ENCODE results near the gene OR13C4. TPM values are rescaled to one million over a fixed set of nuclear protein-coding genes. Genes with fewer than 3 reads are reported as not detected.
"Not testable (repeated sequence)": the region's sequence is repeated elsewhere in the genome, so short reads cannot be mapped to it uniquely, and the experiment has no call there.

Gene OR13C4
- total and polyA plus RNA-seq, 2 donors from 2014 or later = not detected

DNA sequence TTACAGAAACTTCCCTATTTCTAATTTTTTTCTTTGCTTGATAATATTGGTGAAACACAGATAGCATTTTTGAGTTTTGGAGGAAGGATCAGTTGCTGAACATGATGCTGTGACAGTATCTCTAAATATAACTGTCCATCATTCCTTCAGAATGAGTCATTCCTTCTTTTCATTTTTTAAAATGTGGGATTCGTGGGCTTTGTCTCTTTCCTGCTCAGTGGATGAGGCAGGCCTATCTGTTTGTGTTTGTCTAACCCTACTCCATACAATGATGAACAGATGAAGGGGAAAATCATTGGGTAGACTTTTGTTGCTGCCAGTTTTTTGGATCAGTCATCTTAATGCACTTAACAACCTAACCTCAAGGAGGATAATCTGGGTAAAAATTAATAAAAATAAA, 26.3 kb upstream of the OR13C4 start:
- H3K4me3 ChIP-seq (ENCODE audit: low read length in 3 of 3) = no peak overlapping the region
- H3K9ac ChIP-seq (ENCODE audit: low read length in 3 of 3) = no peak overlapping the region
- intact Hi-C loops (cut with DNase I) = no loop called here
- H3K36me3 ChIP-seq (ENCODE audit: control insufficient read depth in 2 of 3, insufficient read depth in 3 of 3, low read length in 3 of 3) = no peaks in the 10 kb centered on the region
- no peaks in the 10 kb centered on the region for H3K4me1 ChIP-seq (ENCODE audit: control insufficient read depth in 2 of 3, insufficient read depth in 2 of 3, low read depth in 1 of 3, low read length in 3 of 3)
- no peak for TF ChIP-seq CTCF (IDR thresholded peaks at IDR 0.05; ENCODE audit: borderline replicate concordance, extremely low read depth, insufficient read depth)
- no peak overlapping the region for H3K27ac ChIP-seq (ENCODE audit: low read depth in 2 of 2, low read length in 2 of 2)
- FAIRE-seq = no peak
- DNase-seq = no peak
- H3K27me3 ChIP-seq (ENCODE audit: control insufficient read depth, insufficient read depth, low read length) = no peaks in the 10 kb centered on the region
- H3K9me3 ChIP-seq (ENCODE audit: control insufficient read depth in 2 of 3, insufficient read depth in 1 of 3, low read length in 3 of 3) = peaks cover 0 to 3% (median 0%) of the 10 kb centered on the region in 3 donors

DNA sequence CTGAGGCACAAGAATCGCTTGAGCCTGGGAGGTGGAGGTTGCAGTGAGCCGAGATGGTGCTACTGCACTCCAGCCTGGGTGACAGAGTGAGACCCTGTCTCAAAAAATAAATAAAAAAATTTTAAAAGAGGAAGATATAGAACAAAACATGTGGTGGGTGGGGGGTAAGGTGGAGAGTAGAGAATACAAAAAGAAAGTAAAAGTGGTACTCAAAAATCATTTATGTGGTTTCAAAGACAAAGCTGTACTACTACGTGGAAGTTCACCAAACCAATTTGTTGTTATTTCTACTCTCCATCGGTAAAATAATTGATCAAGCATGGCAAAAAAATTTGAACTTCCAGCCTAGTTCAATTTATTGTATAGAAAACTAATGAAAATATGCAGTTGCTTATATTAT, 17.6 kb upstream of the OR13C4 start:
- no peak for TF ChIP-seq CTCF (IDR thresholded peaks at IDR 0.05; ENCODE audit: borderline replicate concordance, extremely low read depth, insufficient read depth)
- Histone ChIP-seq H3K9ac (ENCODE audit: low read length in 3 of 3) (no peak overlapping the region), H3K9me3 (ENCODE audit: control insufficient read depth in 2 of 3, insufficient read depth in 1 of 3, low read length in 3 of 3) (no peaks in the 10 kb centered on the region), H3K4me3 (ENCODE audit: low read length in 3 of 3) (no peak overlapping the region), H3K36me3 (ENCODE audit: control insufficient read depth in 2 of 3, insufficient read depth in 3 of 3, low read length in 3 of 3) (no peaks in the 10 kb centered on the region), H3K27ac (ENCODE audit: low read depth in 2 of 2, low read length in 2 of 2) (no peak overlapping the region), H3K4me1 (ENCODE audit: control insufficient read depth in 2 of 3, insufficient read depth in 2 of 3, low read depth in 1 of 3, low read length in 3 of 3) (no peaks in the 10 kb centered on the region), H3K27me3 (ENCODE audit: control insufficient read depth, insufficient read depth, low read length) (no peaks in the 10 kb centered on the region)
- intact Hi-C loops (cut with DNase I) = no loop called here
- FAIRE-seq = no peak
- no peak for DNase-seq

- Histone ChIP-seq H3K27ac (ENCODE audit: low read depth in 2 of 2, low read length in 2 of 2) (no peak overlapping the region), H3K27me3 (ENCODE audit: control insufficient read depth, insufficient read depth, low read length) (no peaks in the 10 kb centered on the region), H3K4me1 (ENCODE audit: control insufficient read depth in 2 of 3, insufficient read depth in 2 of 3, low read depth in 1 of 3, low read length in 3 of 3) (no peaks in the 10 kb centered on the region), H3K36me3 (ENCODE audit: control insufficient read depth in 2 of 3, insufficient read depth in 3 of 3, low read length in 3 of 3) (no peaks in the 10 kb centered on the region), H3K9ac (ENCODE audit: low read length in 3 of 3) (no peak overlapping the region), H3K9me3 (ENCODE audit: control insufficient read depth in 2 of 3, insufficient read depth in 1 of 3, low read length in 3 of 3) (no peaks in the 10 kb centered on the region), H3K4me3 (ENCODE audit: low read length in 3 of 3) (no peak overlapping the region)
- no peak for TF ChIP-seq CTCF (IDR thresholded peaks at IDR 0.05; ENCODE audit: borderline replicate concordance, extremely low read depth, insufficient read depth)
- FAIRE-seq (no peak), DNase-seq (no peak)
- intact Hi-C loops (cut with DNase I) = no loop called here
These were observed 12.3 kb upstream of the OR13C4 start for GRCh38 chr9:104539275-104539674.

DNA sequence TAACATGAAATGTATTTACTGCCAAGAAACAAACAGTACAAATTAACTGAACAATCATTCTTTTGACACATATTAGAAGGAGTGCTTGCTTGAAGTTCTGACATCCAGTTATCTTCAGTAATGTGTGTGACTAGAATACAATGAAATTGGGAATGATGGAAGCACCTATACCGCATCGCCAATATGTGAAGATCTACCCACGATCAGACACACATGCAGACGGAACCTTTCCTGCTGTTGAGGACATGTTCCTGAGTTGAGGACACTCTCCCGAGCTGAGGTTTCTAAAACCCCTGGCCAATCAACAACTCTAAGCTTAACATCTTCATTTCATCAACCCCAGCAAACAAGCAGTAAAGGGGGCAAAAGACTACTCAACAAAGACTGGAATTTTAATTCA, 9.7 kb upstream of the OR13C4 start, which contains the start of gene OR13C3:
Gene OR13C3 (minus strand): TSS at position 101 of the 400 bp plus-strand sequence. CDS start 133 bp downstream, outside the sequence.
- DNase-seq (no peak), FAIRE-seq (no peak)
- no peak within 1 kb of the TSS for H3K4me3 ChIP-seq (ENCODE audit: low read length in 3 of 3)
- no peaks in the 10 kb centered on the region for H3K36me3 ChIP-seq (ENCODE audit: control insufficient read depth in 2 of 3, insufficient read depth in 3 of 3, low read length in 3 of 3)
- intact Hi-C loops (cut with DNase I) = no loop called here
- H3K27ac ChIP-seq (ENCODE audit: low read depth in 2 of 2, low read length in 2 of 2) = no peak within 1 kb of the TSS
- no peak for TF ChIP-seq CTCF (IDR thresholded peaks at IDR 0.05; ENCODE audit: borderline replicate concordance, extremely low read depth, insufficient read depth)
- no peaks in the 10 kb centered on the region for H3K27me3 ChIP-seq (ENCODE audit: control insufficient read depth, insufficient read depth, low read length)
- no peaks in the 10 kb centered on the region for H3K9me3 ChIP-seq (ENCODE audit: control insufficient read depth in 2 of 3, insufficient read depth in 1 of 3, low read length in 3 of 3)
- H3K4me1 ChIP-seq (ENCODE audit: control insufficient read depth in 2 of 3, insufficient read depth in 2 of 3, low read depth in 1 of 3, low read length in 3 of 3) = no peaks in the 10 kb centered on the region
- H3K9ac ChIP-seq (ENCODE audit: low read length in 3 of 3) = no peak within 1 kb of the TSS

DNA sequence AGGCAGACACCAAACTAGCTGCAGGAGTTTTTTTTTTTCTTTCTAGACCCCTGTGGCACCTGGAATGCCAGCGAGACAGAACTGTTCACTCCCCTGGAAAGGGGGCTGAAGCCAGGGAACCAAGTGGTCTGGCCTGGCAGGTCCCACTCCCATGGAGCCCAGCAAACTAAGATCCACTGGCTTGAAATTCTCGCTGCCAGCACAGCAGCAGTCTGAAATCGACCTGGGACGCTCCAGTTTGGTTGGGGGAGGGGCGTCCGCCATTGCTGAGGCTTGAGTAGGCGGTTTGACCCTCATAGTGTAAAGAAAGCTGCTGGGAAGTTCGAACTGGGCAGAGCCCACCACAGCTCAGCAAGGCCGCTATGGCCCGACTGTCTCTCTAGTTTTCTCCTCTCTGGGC, 6.8 kb downstream of the OR13C4 start:
- DNase-seq = peak in 1 of 5 donors; percentile 46
- H3K9ac ChIP-seq (ENCODE audit: low read length in 3 of 3); FAIRE-seq; H3K9me3 ChIP-seq (ENCODE audit: control insufficient read depth in 2 of 3, insufficient read depth in 1 of 3, low read length in 3 of 3); H3K27ac ChIP-seq (ENCODE audit: low read depth in 2 of 2, low read length in 2 of 2); H3K27me3 ChIP-seq (ENCODE audit: control insufficient read depth, insufficient read depth, low read length); intact Hi-C loops (cut with DNase I); H3K36me3 ChIP-seq (ENCODE audit: control insufficient read depth in 2 of 3, insufficient read depth in 3 of 3, low read length in 3 of 3); H3K4me3 ChIP-seq (ENCODE audit: low read length in 3 of 3); H3K4me1 ChIP-seq (ENCODE audit: control insufficient read depth in 2 of 3, insufficient read depth in 2 of 3, low read depth in 1 of 3, low read length in 3 of 3): not testable (repeated sequence)
